HL-60 (cell line): Measurements from ENCODE around the gene ZSWIM6.

ENCODE experiments used
- DNase-seq, 2 experiments: peaks; one replicate each; pipeline ENCODE4 v3.0.0-alpha.2; 2010 to 2020; ENCODE audit warnings: low read depth in 1 of 2, low spot score in 1 of 2
- H3K27ac ChIP-seq: fragments of 250-450 bp; sonication (Bioruptor Pico); replicated peaks from 2 replicates; pipeline ENCODE4 v1.5.1; 2020; ENCODE audit warnings: mild to moderate bottlenecking, moderate library complexity
- H3K27me3 ChIP-seq: fragments of 250-450 bp; sonication (Bioruptor Pico); 2 replicates; pipeline ENCODE4 v1.5.1; 2021; ENCODE audit warnings: mild to moderate bottlenecking, moderate library complexity; ENCODE audit not compliant: insufficient read depth, poor library complexity, severe bottlenecking
- H3K4me3 ChIP-seq: replicated peaks from 2 replicates; pipeline ENCODE4 v1.5.1; 2011; ENCODE audit warnings: mild to moderate bottlenecking, control low read depth, low read length; ENCODE audit not compliant: insufficient read depth
- GABPA ChIP-seq: IDR thresholded peaks from 2 replicates; pipeline ENCODE4 v1.6.1; 2012; ENCODE audit warnings: low read depth
- POLR2AphosphoS5 ChIP-seq: IDR thresholded peaks from 2 replicates; pipeline ENCODE4 v1.6.1; 2012; ENCODE audit warnings: low read depth
- SPI1 ChIP-seq: IDR thresholded peaks from 2 replicates; pipeline ENCODE4 v1.6.1; 2012; ENCODE audit warnings: low read depth, mild to moderate bottlenecking, borderline replicate concordance
- TF ChIP-seq, protein P1 (sequence below): IDR thresholded peaks from one replicate; pipeline ENCODE4 v1.5.1; 2011; ENCODE audit warnings: low read length, control low read depth, inconsistent platforms; ENCODE audit not compliant: insufficient read depth
- TF ChIP-seq, protein P2 (sequence below): IDR thresholded peaks from 2 replicates; pipeline ENCODE4 v1.6.1; 2012; ENCODE audit warnings: low read depth; ENCODE audit not compliant: insufficient replicate concordance

Gene ZSWIM6

DNA sequence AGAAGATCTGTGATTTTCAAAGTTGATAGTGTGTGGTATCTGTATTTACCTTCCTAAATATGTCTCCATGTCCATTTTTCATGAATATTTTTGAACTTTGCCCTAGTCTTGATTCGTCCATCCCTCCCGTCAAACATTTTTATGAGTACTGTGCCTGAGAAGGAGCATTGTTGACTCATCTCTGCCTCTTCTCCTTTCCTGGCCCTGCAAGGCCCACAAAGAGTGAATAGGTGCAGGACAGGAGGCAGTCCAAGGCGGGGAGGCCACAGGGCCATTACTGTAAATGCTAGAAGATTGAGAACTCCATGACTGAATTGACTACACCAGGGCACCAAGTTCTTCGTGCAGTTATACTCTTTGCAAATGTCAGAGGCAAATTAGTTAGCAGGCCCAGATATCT is 200.9 kb downstream of the ZSWIM6 start:
- H3K27me3 ChIP-seq: no peaks in the 10 kb centered on the region
- no peak overlapping the region for H3K27ac ChIP-seq
- TF ChIP-seq GABPA (no peak), SPI1 (no peak), POLR2AphosphoS5 (no peak)
- TF ChIP-seq, protein P1, sequence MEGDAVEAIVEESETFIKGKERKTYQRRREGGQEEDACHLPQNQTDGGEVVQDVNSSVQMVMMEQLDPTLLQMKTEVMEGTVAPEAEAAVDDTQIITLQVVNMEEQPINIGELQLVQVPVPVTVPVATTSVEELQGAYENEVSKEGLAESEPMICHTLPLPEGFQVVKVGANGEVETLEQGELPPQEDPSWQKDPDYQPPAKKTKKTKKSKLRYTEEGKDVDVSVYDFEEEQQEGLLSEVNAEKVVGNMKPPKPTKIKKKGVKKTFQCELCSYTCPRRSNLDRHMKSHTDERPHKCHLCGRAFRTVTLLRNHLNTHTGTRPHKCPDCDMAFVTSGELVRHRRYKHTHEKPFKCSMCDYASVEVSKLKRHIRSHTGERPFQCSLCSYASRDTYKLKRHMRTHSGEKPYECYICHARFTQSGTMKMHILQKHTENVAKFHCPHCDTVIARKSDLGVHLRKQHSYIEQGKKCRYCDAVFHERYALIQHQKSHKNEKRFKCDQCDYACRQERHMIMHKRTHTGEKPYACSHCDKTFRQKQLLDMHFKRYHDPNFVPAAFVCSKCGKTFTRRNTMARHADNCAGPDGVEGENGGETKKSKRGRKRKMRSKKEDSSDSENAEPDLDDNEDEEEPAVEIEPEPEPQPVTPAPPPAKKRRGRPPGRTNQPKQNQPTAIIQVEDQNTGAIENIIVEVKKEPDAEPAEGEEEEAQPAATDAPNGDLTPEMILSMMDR: no peak
- TF ChIP-seq, protein P2, sequence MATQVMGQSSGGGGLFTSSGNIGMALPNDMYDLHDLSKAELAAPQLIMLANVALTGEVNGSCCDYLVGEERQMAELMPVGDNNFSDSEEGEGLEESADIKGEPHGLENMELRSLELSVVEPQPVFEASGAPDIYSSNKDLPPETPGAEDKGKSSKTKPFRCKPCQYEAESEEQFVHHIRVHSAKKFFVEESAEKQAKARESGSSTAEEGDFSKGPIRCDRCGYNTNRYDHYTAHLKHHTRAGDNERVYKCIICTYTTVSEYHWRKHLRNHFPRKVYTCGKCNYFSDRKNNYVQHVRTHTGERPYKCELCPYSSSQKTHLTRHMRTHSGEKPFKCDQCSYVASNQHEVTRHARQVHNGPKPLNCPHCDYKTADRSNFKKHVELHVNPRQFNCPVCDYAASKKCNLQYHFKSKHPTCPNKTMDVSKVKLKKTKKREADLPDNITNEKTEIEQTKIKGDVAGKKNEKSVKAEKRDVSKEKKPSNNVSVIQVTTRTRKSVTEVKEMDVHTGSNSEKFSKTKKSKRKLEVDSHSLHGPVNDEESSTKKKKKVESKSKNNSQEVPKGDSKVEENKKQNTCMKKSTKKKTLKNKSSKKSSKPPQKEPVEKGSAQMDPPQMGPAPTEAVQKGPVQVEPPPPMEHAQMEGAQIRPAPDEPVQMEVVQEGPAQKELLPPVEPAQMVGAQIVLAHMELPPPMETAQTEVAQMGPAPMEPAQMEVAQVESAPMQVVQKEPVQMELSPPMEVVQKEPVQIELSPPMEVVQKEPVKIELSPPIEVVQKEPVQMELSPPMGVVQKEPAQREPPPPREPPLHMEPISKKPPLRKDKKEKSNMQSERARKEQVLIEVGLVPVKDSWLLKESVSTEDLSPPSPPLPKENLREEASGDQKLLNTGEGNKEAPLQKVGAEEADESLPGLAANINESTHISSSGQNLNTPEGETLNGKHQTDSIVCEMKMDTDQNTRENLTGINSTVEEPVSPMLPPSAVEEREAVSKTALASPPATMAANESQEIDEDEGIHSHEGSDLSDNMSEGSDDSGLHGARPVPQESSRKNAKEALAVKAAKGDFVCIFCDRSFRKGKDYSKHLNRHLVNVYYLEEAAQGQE: no peak
- DNase-seq: no peak
- no peak overlapping the region for H3K4me3 ChIP-seq

DNA sequence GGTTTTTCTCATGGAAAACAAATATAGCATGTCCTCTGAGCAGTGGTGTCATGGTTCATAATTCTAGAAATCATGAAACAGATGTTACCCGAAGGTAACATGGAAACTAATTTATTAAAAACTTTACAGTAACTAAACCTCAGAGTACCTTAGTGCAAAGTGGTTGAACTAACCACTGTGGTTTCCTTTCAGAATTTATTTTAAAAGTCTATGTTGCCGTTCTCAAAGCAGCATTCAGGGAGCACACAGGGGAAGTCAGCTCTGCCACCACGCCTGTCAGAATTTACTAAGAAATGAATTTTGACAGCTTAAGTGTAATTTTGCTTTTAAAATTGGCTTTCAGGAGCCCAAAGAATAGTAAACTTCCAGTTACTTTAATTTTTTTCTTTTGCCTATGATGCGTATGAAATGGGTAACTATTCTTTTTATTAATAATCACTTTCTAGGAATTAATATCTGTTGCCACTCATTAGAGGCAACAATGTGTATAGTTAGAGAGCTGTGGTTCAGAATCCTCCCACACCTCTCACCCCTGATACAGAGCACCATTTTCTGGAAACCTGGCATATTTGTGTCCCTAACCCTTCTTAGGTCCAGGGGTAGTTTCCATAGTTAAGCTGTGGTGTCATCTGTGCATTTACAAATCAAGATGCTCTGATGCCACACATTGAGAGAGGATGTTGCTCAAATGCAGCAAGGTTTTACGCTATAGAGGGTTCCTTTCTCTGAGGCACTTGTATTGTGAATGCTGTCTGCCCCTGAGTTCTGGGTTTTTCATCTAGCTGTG is 202.6 kb downstream of the ZSWIM6 start:
- H3K27me3 ChIP-seq: no peaks in the 10 kb centered on the region
- no peak for TF ChIP-seq POLR2AphosphoS5
- TF ChIP-seq, protein P2: no peak
- no peak for TF ChIP-seq SPI1
- TF ChIP-seq, protein P1: no peak
- TF ChIP-seq GABPA: no peak

DNA sequence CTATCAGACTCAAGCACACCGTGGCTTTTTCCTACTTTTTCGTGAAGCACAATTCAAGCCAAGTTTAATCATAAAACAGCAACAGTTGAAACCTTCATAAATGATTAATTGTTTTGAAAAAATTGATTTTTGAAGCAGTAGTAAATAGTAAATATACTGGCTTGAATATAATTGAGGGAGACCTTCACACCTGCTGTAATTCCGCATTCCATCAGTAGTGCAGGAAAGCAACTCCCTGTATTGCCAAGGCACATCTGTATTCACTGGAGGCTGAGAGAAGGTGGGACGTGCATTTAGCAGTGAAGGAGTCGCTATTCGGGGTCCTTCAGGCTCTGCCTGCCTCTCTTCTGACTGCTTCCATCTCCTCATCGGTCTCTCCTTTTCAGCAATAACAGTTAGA is 203.8 kb downstream of the ZSWIM6 start:
- H3K27me3 ChIP-seq: no peaks in the 10 kb centered on the region
- no peak overlapping the region for H3K27ac ChIP-seq
- TF ChIP-seq, protein P2: no peak
- TF ChIP-seq GABPA: no peak
- no peak overlapping the region for H3K4me3 ChIP-seq
- DNase-seq: no peak

More for the DNA sequence above, 202.6 kb downstream of the ZSWIM6 start:
- Histone ChIP-seq H3K27ac (no peak overlapping the region), H3K4me3 (no peak overlapping the region)
- DNase-seq: no peak
